Measurements from ENCODE around the gene WNT7B. TPM values are rescaled to one million over a fixed set of nuclear protein-coding genes. Genes with fewer than 3 reads are reported as not detected.

WNT7B gene
- total RNA-seq, 1 donor from 2014 or later = not detected

- Mint-ChIP-seq H3K9me3 (no peaks in the 10 kb centered on the region), H3K27ac (no peak overlapping the region), H3K4me1 (ENCODE audit: low read depth) (peaks cover 4% of the 10 kb centered on the region), H3K27me3 (ENCODE audit: low read depth) (peaks cover 6% of the 10 kb centered on the region), H3K36me3 (ENCODE audit: low read depth) (no peaks in the 10 kb centered on the region), H3K4me3 (ENCODE audit: low read depth) (no peak overlapping the region)
- no peak for DNase-seq (ENCODE audit: low spot score)
- intact Hi-C loops (cut with micrococcal nuclease) = loop anchor here (1.0 to 2.0 kb wide), 3 partner anchors 23 to 284 kb away; partner anchors contain the start of genes CDPF1 and GTSE1
Observed at GRCh38 chr22:46012881-46013281, 35.9 kb upstream of the WNT7B start.

GRCh38 chr22:46012182-46012880 is 35.4 kb upstream of the WNT7B start:
- Mint-ChIP-seq H3K9me3 (no peaks in the 10 kb centered on the region), H3K4me3 (ENCODE audit: low read depth) (peak overlapping the region; percentile 0)
- no peak for DNase-seq (ENCODE audit: low spot score)

DNA sequence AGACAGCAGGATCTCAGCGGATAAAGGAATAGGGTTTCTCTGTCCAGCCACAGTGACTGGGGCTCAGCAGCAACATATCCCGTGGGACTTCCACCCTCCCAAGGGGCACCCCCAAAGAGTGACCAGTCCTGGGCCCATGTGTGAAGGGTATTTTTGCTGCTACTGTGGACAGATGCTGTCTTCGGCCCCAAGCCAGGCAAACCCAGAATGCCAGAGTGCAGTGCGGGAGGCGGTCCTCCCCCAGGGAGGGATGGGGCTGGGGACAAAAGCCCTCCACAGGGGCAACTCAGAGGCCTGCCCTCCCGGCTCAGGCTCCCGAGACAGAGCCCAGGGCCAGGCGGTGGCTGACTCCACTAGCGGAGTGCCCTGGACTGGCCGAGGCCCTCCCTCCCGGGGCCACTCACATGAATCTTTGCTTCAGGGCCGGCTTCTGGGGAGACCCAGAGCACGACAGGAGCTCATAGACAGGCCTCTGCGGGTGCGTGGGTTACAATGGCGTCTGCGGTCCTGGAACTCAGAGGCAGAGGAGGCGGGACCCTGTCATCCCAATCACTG is 34.7 kb upstream of the WNT7B start:
- Mint-ChIP-seq H3K4me3 (ENCODE audit: low read depth) (peak overlapping the region; percentile 0), H3K36me3 (ENCODE audit: low read depth) (no peaks in the 10 kb centered on the region), H3K9me3 (no peaks in the 10 kb centered on the region), H3K4me1 (ENCODE audit: low read depth) (peaks cover 4% of the 10 kb centered on the region), H3K27me3 (ENCODE audit: low read depth) (peaks cover 1% of the 10 kb centered on the region), H3K27ac (no peak overlapping the region)
- DNase-seq (ENCODE audit: low spot score) = no peak
- intact Hi-C loops (cut with micrococcal nuclease) = loop anchor here (2.0 kb wide), 1 partner anchor 285 kb away; the partner anchor contains the start of gene GTSE1

More at GRCh38 chr22:46012182-46012880, 35.4 kb upstream of the WNT7B start:
- peaks cover 5% of the 10 kb centered on the region for H3K27me3 Mint-ChIP-seq (ENCODE audit: low read depth)
- peaks cover 4% of the 10 kb centered on the region for H3K4me1 Mint-ChIP-seq (ENCODE audit: low read depth)
- no peaks in the 10 kb centered on the region for H3K36me3 Mint-ChIP-seq (ENCODE audit: low read depth)
- intact Hi-C loops (cut with micrococcal nuclease) = loop anchor here (2.0 kb wide), 1 partner anchor 284 kb away; the partner anchor contains the start of gene GTSE1
- H3K27ac Mint-ChIP-seq = no peak overlapping the region

- no peak overlapping the region for H3K4me3 Mint-ChIP-seq (ENCODE audit: low read depth)
- H3K27me3 Mint-ChIP-seq (ENCODE audit: low read depth) = peaks cover 1% of the 10 kb centered on the region
- H3K4me1 Mint-ChIP-seq (ENCODE audit: low read depth) = peaks cover 6% of the 10 kb centered on the region
- H3K9me3 Mint-ChIP-seq = no peaks in the 10 kb centered on the region
- intact Hi-C loops (cut with micrococcal nuclease) = no loop called here
- H3K36me3 Mint-ChIP-seq (ENCODE audit: low read depth) = no peaks in the 10 kb centered on the region
- no peak overlapping the region for H3K27ac Mint-ChIP-seq
- DNase-seq (ENCODE audit: low spot score) = no peak
Observed at GRCh38 chr22:46010951-46011626, 34.1 kb upstream of the WNT7B start.

GRCh38 chr22:46010207-46010867 is 33.4 kb upstream of the WNT7B start:
- Mint-ChIP-seq H3K4me1 (ENCODE audit: low read depth) (peaks cover 8% of the 10 kb centered on the region), H3K27me3 (ENCODE audit: low read depth) (no peaks in the 10 kb centered on the region), H3K4me3 (ENCODE audit: low read depth) (no peak overlapping the region), H3K9me3 (no peaks in the 10 kb centered on the region), H3K36me3 (ENCODE audit: low read depth) (no peaks in the 10 kb centered on the region), H3K27ac (no peak overlapping the region)
- intact Hi-C loops (cut with micrococcal nuclease) = no loop called here
- DNase-seq (ENCODE audit: low spot score) = no peak

DNA sequence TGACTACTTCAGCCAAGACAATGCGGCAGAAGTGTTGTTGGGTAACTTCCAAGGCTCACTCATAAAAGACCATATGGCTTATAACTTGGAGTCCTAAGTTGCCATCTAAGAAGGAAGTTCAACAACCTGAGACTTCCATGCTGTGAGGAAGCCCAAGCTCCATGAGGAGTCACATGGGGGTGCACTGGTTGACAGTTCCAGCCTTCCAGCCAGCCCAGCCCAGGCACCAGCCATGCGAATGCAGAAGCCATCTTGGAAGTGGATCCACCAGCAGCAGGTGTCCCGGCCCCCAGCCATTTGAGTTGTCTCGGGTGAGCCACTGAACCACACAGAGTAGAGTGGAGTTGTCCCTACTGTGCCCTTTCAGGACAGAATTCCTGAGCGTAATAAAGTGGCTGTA is 32.8 kb upstream of the WNT7B start:
- H3K4me3 Mint-ChIP-seq (ENCODE audit: low read depth) = no peak overlapping the region
- no peaks in the 10 kb centered on the region for H3K36me3 Mint-ChIP-seq (ENCODE audit: low read depth)
- H3K27ac Mint-ChIP-seq = no peak overlapping the region
- H3K4me1 Mint-ChIP-seq (ENCODE audit: low read depth) = peaks cover 8% of the 10 kb centered on the region
- intact Hi-C loops (cut with micrococcal nuclease) = loop anchor here (5.0 kb wide), 1 partner anchor 303 kb away; no protein-coding TSS in a partner anchor
- DNase-seq (ENCODE audit: low spot score) = no peak
- H3K9me3 Mint-ChIP-seq = no peaks in the 10 kb centered on the region
- no peaks in the 10 kb centered on the region for H3K27me3 Mint-ChIP-seq (ENCODE audit: low read depth)

DNA sequence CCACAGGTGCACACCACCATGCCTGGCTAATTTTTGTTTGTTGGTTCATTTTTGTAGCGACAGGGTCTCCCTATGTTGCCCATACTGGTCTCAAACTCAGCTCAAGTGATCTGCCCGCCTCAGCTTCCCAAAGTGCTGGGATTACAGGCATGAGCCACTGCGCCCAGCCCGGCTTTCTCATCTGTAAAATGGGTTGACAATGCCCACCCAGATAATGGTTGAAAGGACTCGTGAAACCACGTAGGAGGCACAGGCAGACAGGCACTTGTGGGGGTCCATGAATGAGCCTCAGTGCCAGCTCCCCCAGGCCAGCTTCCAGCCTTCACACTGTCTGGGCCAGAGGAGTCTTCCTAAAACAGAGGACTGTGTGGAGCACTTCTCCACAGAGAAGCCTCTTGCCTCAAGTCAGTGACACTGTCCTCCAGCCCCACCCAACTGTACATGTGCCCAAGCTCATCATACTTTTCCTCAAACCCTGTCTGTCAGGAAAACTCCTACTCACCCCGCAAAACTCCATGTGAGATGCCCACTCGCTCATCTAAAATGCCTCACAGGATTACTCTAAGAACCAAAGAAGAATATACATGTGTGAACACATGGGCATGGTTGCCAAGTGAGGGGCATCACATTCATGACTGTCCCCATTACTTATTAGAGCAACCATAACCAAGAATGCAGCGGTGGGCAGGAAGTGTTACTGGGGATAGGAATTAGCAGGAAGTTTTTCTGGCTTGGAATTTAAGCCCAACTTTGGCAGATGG is 32.1 kb upstream of the WNT7B start:
- H3K4me1 Mint-ChIP-seq (ENCODE audit: low read depth) = peaks cover 11% of the 10 kb centered on the region
- DNase-seq (ENCODE audit: low spot score) = no peak
- H3K9me3 Mint-ChIP-seq = no peaks in the 10 kb centered on the region
- H3K4me3 Mint-ChIP-seq (ENCODE audit: low read depth) = no peak overlapping the region
- no peaks in the 10 kb centered on the region for H3K27me3 Mint-ChIP-seq (ENCODE audit: low read depth)
- intact Hi-C loops (cut with micrococcal nuclease) = loop anchor here (5.0 kb wide), 1 partner anchor 303 kb away; no protein-coding TSS in a partner anchor
- no peak overlapping the region for H3K27ac Mint-ChIP-seq
- H3K36me3 Mint-ChIP-seq (ENCODE audit: low read depth) = no peaks in the 10 kb centered on the region

DNA sequence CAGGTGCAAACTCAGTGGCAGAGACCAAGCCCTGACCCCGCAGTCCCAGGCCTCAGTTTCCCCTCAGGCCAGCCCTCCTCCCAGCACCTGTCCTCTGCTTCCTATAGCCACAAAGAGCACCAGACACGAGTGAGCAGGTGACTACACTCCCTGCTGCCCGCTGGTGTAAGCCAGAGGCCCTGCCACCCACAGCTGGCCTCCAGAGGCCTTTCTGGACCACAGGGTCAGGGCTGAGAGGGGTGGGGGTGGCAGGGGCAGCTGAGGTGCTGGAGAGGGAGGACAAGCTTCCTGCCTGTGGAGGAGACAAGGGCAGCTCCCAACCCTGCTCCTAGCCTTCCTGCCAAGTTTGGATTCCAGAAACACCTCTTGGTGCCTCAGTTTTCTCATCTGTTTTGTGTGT is 31.3 kb upstream of the WNT7B start:
- DNase-seq (ENCODE audit: low spot score) = no peak
- Mint-ChIP-seq H3K4me1 (ENCODE audit: low read depth) (peaks cover 10% of the 10 kb centered on the region), H3K36me3 (ENCODE audit: low read depth) (no peaks in the 10 kb centered on the region), H3K4me3 (ENCODE audit: low read depth) (no peak overlapping the region), H3K27ac (no peak overlapping the region), H3K27me3 (ENCODE audit: low read depth) (no peaks in the 10 kb centered on the region), H3K9me3 (no peaks in the 10 kb centered on the region)
- intact Hi-C loops (cut with micrococcal nuclease) = loop anchor here (5.0 kb wide), 1 partner anchor 304 kb away; no protein-coding TSS in a partner anchor

GRCh38 chr22:46007848-46008261 is 30.9 kb upstream of the WNT7B start:
- no peaks in the 10 kb centered on the region for H3K27me3 Mint-ChIP-seq (ENCODE audit: low read depth)
- H3K9me3 Mint-ChIP-seq = no peaks in the 10 kb centered on the region
- peaks cover 7% of the 10 kb centered on the region for H3K4me1 Mint-ChIP-seq (ENCODE audit: low read depth)
- H3K4me3 Mint-ChIP-seq (ENCODE audit: low read depth) = no peak overlapping the region
- DNase-seq (ENCODE audit: low spot score) = no peak
- H3K27ac Mint-ChIP-seq = no peak overlapping the region
- intact Hi-C loops (cut with micrococcal nuclease) = loop anchor here (5.0 kb wide), 1 partner anchor 304 kb away; no protein-coding TSS in a partner anchor
- no peaks in the 10 kb centered on the region for H3K36me3 Mint-ChIP-seq (ENCODE audit: low read depth)

- Mint-ChIP-seq H3K4me3 (ENCODE audit: low read depth) (no peak overlapping the region), H3K27ac (no peak overlapping the region), H3K4me1 (ENCODE audit: low read depth) (peaks cover 7% of the 10 kb centered on the region), H3K9me3 (no peaks in the 10 kb centered on the region), H3K36me3 (ENCODE audit: low read depth) (no peaks in the 10 kb centered on the region), H3K27me3 (ENCODE audit: low read depth) (no peaks in the 10 kb centered on the region)
- no peak for DNase-seq (ENCODE audit: low spot score)
- intact Hi-C loops (cut with micrococcal nuclease) = loop anchor here (5.0 kb wide), 1 partner anchor 305 kb away; no protein-coding TSS in a partner anchor
Observed at GRCh38 chr22:46007003-46007847, 30.3 kb upstream of the WNT7B start.

DNA sequence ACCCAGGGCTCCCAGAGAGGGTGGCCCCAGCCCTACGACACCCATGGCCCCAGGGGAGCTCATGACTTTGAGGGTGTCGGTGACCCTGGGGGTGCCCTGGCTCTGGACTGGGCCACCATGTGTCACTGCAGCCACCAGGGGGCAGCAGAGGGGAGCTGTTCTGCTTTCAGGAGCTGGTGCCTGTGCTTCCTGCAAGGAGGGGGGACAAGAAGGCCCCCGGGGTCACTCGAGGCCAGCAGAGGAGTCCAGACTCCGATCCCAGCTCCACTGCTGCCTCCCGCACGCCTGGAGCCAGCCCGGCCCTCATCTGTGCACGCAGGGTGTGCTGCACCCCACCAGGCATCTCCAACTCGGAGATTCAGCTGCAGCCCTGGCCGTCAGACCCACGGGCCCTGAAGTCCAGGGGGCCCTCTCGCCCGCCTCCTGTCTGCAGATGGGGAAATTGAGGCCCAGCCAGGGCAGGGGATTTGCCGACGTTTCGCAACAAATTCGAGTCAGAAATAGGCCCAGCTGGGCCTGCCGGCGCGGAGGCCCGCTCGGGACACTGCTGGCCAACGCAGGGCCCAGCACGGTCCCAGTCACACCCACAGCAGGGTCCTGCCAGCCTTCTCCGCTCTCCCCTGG is 29.5 kb upstream of the WNT7B start:
- no peak overlapping the region for H3K27ac Mint-ChIP-seq
- no peaks in the 10 kb centered on the region for H3K9me3 Mint-ChIP-seq
- no peak overlapping the region for H3K4me3 Mint-ChIP-seq (ENCODE audit: low read depth)
- DNase-seq (ENCODE audit: low spot score) = peak; percentile 73
- no peaks in the 10 kb centered on the region for H3K27me3 Mint-ChIP-seq (ENCODE audit: low read depth)
- intact Hi-C loops (cut with micrococcal nuclease) = loop anchor here (1.0 to 5.0 kb wide), 2 partner anchors 110 to 306 kb away; no protein-coding TSS in a partner anchor
- no peaks in the 10 kb centered on the region for H3K36me3 Mint-ChIP-seq (ENCODE audit: low read depth)
- peaks cover 7% of the 10 kb centered on the region for H3K4me1 Mint-ChIP-seq (ENCODE audit: low read depth)
